Pancreas (tissue), 10 donors: ENCODE data around the gene MMADHC. TPM values are rescaled to one million over a fixed set of nuclear protein-coding genes. Genes with fewer than 3 reads are reported as not detected.
A peak's percentile ranks its signal among the peaks of the same experiment; 100 is the strongest.

ENCODE experiments used
- ATAC-seq, 4 donors: fragments of 200-7000 bp; cut with Tn5 transposase; one replicate each; pipeline versions ENCODE4 v1.8.0 to v1.9.1; 2020; ENCODE audit warnings: mild to moderate bottlenecking in 4 of 4, moderate library complexity in 4 of 4
- DNase-seq, 6 donors: peaks; one replicate each; pipeline ENCODE4 v3.0.0-alpha.2; 2020
- FAIRE-seq: peaks from 2 replicates; lab custom pipeline; 2012; peaks lifted over from hg19 to GRCh38; lab: Jason Lieb, UNC
- H3K27ac ChIP-seq, 4 donors: fragments of 200-600 bp; sonication (generic); 1 replicate in 3 of 4; 2 replicates in 1 of 4; pipeline versions ENCODE4 v1.5.0 to v1.8.0; 2020
- H3K27me3 ChIP-seq, 4 donors: fragments of 200-600 bp; one replicate each; pipeline ENCODE4 v1.8.0; 2021
- H3K36me3 ChIP-seq, 3 donors: fragments of 200-600 bp; sonication (generic) in 1 of 3; one replicate each; pipeline versions ENCODE4 v1.5.0 to v1.8.0; 2020 to 2021
- H3K4me1 ChIP-seq, 3 donors: fragments of 200-600 bp; one replicate each; pipeline ENCODE4 v1.8.0; 2021
- H3K4me3 ChIP-seq, 4 donors: fragments of 200-600 bp; sonication (generic) in 2 of 4; one replicate each; pipeline versions ENCODE4 v1.5.0 to v1.8.0; 2020 to 2021
- H3K9me3 ChIP-seq, 4 donors: fragments of 200-600 bp; one replicate each; pipeline ENCODE4 v1.8.0; 2021
- CTCF ChIP-seq, 4 donors: fragments of 200-600 bp; sonication (generic) in 3 of 4; IDR thresholded peaks; one replicate each; pipeline versions ENCODE4 v1.5.0 to v1.8.0; 2021; ENCODE audit warnings: antibody characterized with exemption in 4 of 4
- WGBS, 2 donors: extraction: QIAGEN DNeasy Blood & Tissue Kit; methylation state at CpG; one replicate each; pipeline ENCODE4 v1.1.7; 2013; 5-methylcytosine and 5-hydroxymethylcytosine counted together
- intact Hi-C, 3 donors: fragments of 100-400 bp; cut with DNase I; formaldehyde crosslinking; loops; one replicate each; pipeline versions ENCODE4 v1.11.1 to v1.14.2; 2022
- polyA plus RNA-seq, 2 donors: library from polyadenylated mRNA; stranded (reverse); fragments of 200-250 nt; gene quantifications; one replicate each; pipeline ENCODE4 v1.2.3, GENCODE V29; 2013
- total RNA-seq, 6 donors: library from RNA; stranded (reverse); fragmentation: NEBNext Ultra II Directional in 4 of 6; extraction: Animal tissue kit (Norgen Biotek cat#: 25700) in 4 of 6; gene quantifications; one replicate each; pipeline versions ENCODE4 v1.2.1 to v1.2.4, GENCODE V29; 2021 to 2023
- donor health status: healthy with polysubstance abuse.
- donor health status: DM: no; HTN: no; CAD: no; lungs with moderate emphysema.
- donor health status: DM: no; HTN: no; CAD: no.
- donor health status: control.
- donor health status: control.
- donor health status: Bipolar disorder and iron deficiency.
- donor health status: DM: yes; HTN: yes; CAD: no.
- donor health status: DM: no; HTN: no; CAD: no.
- donor health status: DM: no; HTN: no; CAD: no.
- donor health status: DM: yes; HTN: yes; CAD: no.

The MMADHC gene
- total and polyA plus RNA-seq, 8 donors = 20.1 to 68.0 (median 57.4) TPM

- no peak overlapping the region for H3K27ac ChIP-seq
- DNase-seq = no peak
- intact Hi-C loops = loop anchor here in 2 of 3 donors (5.0 kb wide), 2 partner anchors 524 to 539 kb away; no protein-coding TSS in a partner anchor
- H3K4me1 ChIP-seq = no peaks in the 10 kb centered on the region
- FAIRE-seq = no peak
- 48 to 54% methylated on average over 1 of the region's 1 CpG for WGBS, 2 donors
- peaks cover 0 to 3% (median 0%) of the 10 kb centered on the region in 4 donors for H3K27me3 ChIP-seq
- ATAC-seq = no peak
- no peak for TF ChIP-seq CTCF (IDR thresholded peaks at IDR 0.05)
- H3K9me3 ChIP-seq = no peaks in the 10 kb centered on the region
- no peaks in the 10 kb centered on the region for H3K36me3 ChIP-seq
- H3K4me3 ChIP-seq = no peak overlapping the region
Measured at GRCh38 chr2:149556452-149556851, 31.1 kb downstream of the MMADHC start.

- Histone ChIP-seq H3K9me3 (no peaks in the 10 kb centered on the region), H3K4me1 (no peaks in the 10 kb centered on the region), H3K27me3 (peaks cover 0 to 3% (median 0%) of the 10 kb centered on the region in 4 donors), H3K4me3 (no peak overlapping the region), H3K36me3 (no peaks in the 10 kb centered on the region), H3K27ac (no peak overlapping the region)
- no peak for DNase-seq
- FAIRE-seq = no peak
- TF ChIP-seq CTCF (IDR thresholded peaks at IDR 0.05) = no peak
- ATAC-seq = peak in 1 of 4 donors; percentile 25
- intact Hi-C loops = no loop called here
- WGBS, 2 donors = 66 to 69% methylated on average over 2 of the region's 2 CpGs
Measured at GRCh38 chr2:149552830-149553229, 34.7 kb downstream of the MMADHC start.

- ATAC-seq = no peak
- no peaks in the 10 kb centered on the region for H3K9me3 ChIP-seq
- intact Hi-C loops = no loop called here
- peaks cover 0 to 3% (median 0%) of the 10 kb centered on the region in 4 donors for H3K27me3 ChIP-seq
- no peak for DNase-seq
- no peaks in the 10 kb centered on the region for H3K36me3 ChIP-seq
- 94 to 97% methylated on average over 4 of the region's 4 CpGs for WGBS, 2 donors
- H3K27ac ChIP-seq = no peak overlapping the region
- no peak for FAIRE-seq
- no peak for TF ChIP-seq CTCF (IDR thresholded peaks at IDR 0.05)
- H3K4me1 ChIP-seq = no peaks in the 10 kb centered on the region
- no peak overlapping the region for H3K4me3 ChIP-seq
Measured at GRCh38 chr2:149552226-149552625, 35.3 kb downstream of the MMADHC start.

GRCh38 chr2:149544692-149545091 lies 42.9 kb downstream of the MMADHC start:
- H3K9me3 ChIP-seq = no peaks in the 10 kb centered on the region
- no peak for TF ChIP-seq CTCF (IDR thresholded peaks at IDR 0.05)
- H3K36me3 ChIP-seq = no peaks in the 10 kb centered on the region
- H3K4me1 ChIP-seq = no peaks in the 10 kb centered on the region
- 78 to 91% methylated on average over 1 of the region's 1 CpG for WGBS, 2 donors
- H3K27me3 ChIP-seq = no peaks in the 10 kb centered on the region
- ATAC-seq = no peak
- H3K27ac ChIP-seq = no peak overlapping the region
- FAIRE-seq = no peak
- H3K4me3 ChIP-seq = no peak overlapping the region
- intact Hi-C loops = no loop called here
- no peak for DNase-seq

- intact Hi-C loops = no loop called here
- FAIRE-seq = no peak
- no peak for ATAC-seq
- Histone ChIP-seq H3K9me3 (no peaks in the 10 kb centered on the region), H3K4me1 (no peaks in the 10 kb centered on the region), H3K36me3 (no peaks in the 10 kb centered on the region), H3K27ac (no peak overlapping the region), H3K4me3 (no peak overlapping the region), H3K27me3 (no peaks in the 10 kb centered on the region)
- DNase-seq = no peak
- WGBS, 2 donors = 83 to 100% methylated on average over 1 of the region's 1 CpG
- no peak for TF ChIP-seq CTCF (IDR thresholded peaks at IDR 0.05)
Measured at GRCh38 chr2:149543845-149544244, 43.7 kb downstream of the MMADHC start.
